Measurements from ENCODE around the gene HDGFL1. TPM values are rescaled to one million over a fixed set of nuclear protein-coding genes. Genes with fewer than 3 reads are reported as not detected.

HDGFL1 gene
- total RNA-seq, 4 donors from 2014 or later = not detected

DNA sequence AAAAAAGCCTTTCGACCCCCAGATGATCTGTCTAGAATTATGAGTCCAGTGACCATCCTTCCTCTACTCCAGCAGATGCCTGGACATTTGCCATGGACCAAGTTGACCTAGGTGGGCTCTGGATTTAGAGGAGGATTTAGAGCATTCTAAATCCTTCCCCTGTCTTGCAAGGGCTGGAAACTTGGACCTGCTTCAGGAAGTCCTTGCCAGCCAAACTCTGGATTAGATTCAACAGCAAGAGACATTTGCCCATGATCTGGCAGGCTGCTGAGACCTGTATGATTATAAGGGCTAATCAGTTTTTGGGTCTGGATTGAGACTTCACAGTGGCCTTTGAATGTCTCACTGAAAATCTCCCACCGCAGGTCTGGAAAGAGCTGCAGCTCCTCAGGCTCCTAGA is 13.1 kb upstream of the HDGFL1 start:
- TF ChIP-seq EP300 (IDR thresholded peaks at IDR 0.05) (no peak), POLR2A (IDR thresholded peaks at IDR 0.05) (no peak)
- TF ChIP-seq, protein P1, sequence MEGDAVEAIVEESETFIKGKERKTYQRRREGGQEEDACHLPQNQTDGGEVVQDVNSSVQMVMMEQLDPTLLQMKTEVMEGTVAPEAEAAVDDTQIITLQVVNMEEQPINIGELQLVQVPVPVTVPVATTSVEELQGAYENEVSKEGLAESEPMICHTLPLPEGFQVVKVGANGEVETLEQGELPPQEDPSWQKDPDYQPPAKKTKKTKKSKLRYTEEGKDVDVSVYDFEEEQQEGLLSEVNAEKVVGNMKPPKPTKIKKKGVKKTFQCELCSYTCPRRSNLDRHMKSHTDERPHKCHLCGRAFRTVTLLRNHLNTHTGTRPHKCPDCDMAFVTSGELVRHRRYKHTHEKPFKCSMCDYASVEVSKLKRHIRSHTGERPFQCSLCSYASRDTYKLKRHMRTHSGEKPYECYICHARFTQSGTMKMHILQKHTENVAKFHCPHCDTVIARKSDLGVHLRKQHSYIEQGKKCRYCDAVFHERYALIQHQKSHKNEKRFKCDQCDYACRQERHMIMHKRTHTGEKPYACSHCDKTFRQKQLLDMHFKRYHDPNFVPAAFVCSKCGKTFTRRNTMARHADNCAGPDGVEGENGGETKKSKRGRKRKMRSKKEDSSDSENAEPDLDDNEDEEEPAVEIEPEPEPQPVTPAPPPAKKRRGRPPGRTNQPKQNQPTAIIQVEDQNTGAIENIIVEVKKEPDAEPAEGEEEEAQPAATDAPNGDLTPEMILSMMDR (IDR thresholded peaks at IDR 0.05) = no peak
- 53 to 63% methylated on average over 2 of the region's 2 CpGs for WGBS, 2 donors (ENCODE audit: low coverage in 1 of 2)
- H3K4me1 ChIP-seq = peaks cover 0 to 31% (median 3%) of the 10 kb centered on the region in 3 donors
- no peak overlapping the region for H3K4me3 ChIP-seq
- no peaks in the 10 kb centered on the region for H3K27me3 ChIP-seq
- ATAC-seq = no peak
- no peaks in the 10 kb centered on the region for H3K36me3 ChIP-seq
- no peaks in the 10 kb centered on the region for H3K9me3 ChIP-seq
- H3K27ac ChIP-seq = no peak overlapping the region

DNA sequence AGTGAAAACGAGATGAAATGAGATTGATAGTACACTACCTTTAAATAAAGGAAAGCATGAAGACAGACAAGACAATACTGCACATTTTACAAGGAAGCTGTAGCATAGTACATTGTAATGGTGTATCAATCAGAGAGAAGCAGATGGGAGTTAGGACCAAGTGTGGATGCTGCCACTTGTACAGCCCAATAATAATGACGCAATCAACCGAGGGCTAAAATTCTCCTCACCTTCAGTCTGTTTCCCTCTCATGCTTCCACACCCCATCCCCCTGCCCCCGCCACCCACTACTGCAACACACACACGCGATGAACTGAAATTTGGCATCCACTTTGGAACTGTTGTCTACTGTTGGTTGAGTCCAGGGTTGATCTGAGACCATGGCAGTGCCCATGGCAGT is 12.4 kb upstream of the HDGFL1 start:
- H3K36me3 ChIP-seq = no peaks in the 10 kb centered on the region
- no peak for TF ChIP-seq POLR2AphosphoS5 (IDR thresholded peaks at IDR 0.05)
- TF ChIP-seq, protein P1 (IDR thresholded peaks at IDR 0.05) = no peak
- no peak for TF ChIP-seq EP300 (IDR thresholded peaks at IDR 0.05)
- TF ChIP-seq POLR2A (IDR thresholded peaks at IDR 0.05) = no peak
- ATAC-seq = no peak
- no peak overlapping the region for H3K4me3 ChIP-seq
- no peak overlapping the region for H3K27ac ChIP-seq
- no peaks in the 10 kb centered on the region for H3K9me3 ChIP-seq
- peaks cover 0 to 31% (median 3%) of the 10 kb centered on the region in 3 donors for H3K4me1 ChIP-seq
- H3K27me3 ChIP-seq = no peaks in the 10 kb centered on the region
- WGBS, 2 donors (ENCODE audit: low coverage in 1 of 2) = 86 to 92% methylated on average over 5 to 6 of the region's 6 CpGs

DNA sequence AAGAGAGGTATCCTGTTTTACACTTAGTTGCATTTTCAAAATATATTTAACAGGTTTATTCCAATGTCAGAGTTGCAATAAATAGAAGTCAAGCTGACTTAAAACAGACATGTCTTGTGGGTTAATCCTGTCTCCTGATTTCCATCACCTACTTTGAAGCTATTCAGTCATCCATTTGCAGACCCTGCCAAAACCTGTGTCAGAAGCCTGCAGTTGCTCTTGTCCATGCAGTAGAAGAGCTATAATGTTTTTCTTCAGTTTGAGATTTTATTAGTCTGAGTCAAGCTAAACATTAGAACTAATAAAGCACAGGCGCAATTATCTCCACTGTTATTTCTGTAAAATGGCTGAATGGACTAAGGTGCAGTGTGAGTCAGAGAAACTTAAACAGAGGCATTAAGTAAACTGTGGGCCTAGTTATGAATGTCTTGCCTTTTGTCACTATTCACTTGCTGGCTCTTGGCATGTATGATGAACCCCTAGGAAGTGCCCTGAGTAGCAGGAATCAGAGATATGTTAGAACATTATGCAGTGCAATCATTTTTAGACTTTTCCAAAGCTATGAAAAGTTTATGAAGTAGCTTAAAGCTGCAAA is 11.0 kb upstream of the HDGFL1 start:
- Histone ChIP-seq H3K27me3 (no peaks in the 10 kb centered on the region), H3K27ac (no peak overlapping the region), H3K4me3 (no peak overlapping the region), H3K36me3 (no peaks in the 10 kb centered on the region), H3K4me1 (peaks cover 0 to 31% (median 3%) of the 10 kb centered on the region in 3 donors), H3K9me3 (no peaks in the 10 kb centered on the region)
- TF ChIP-seq EP300 (IDR thresholded peaks at IDR 0.05) = no peak
- TF ChIP-seq, protein P1 (IDR thresholded peaks at IDR 0.05) = no peak
- WGBS, 2 donors (ENCODE audit: low coverage in 1 of 2) = 15 to 29% methylated on average over 1 of the region's 1 CpG
- ATAC-seq = no peak

DNA sequence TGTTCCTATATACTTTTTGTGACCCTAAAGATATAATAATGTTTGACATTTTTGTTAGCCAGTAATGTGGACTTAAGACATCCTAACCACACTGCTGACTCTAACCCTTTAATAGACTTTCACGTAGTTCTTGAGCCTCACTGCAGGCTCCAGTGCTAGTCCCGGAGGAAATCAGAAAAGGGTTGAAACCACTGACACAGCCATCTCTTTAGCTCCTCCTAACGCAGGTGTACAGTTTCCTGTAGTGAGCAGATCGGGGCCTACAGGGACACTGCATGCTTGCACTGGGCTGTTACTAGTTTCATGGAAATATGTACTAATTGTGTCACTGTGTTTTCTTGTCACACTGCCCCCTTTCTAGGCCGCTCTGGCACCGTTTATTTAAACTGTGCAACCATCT is 512 bp upstream of the HDGFL1 start:
- Histone ChIP-seq H3K27ac (no peak overlapping the region), H3K4me1 (no peaks in the 10 kb centered on the region), H3K9me3 (no peaks in the 10 kb centered on the region), H3K27me3 (no peaks in the 10 kb centered on the region), H3K4me3 (no peak overlapping the region), H3K36me3 (no peaks in the 10 kb centered on the region)
- TF ChIP-seq POLR2A (IDR thresholded peaks at IDR 0.05) (no peak), POLR2AphosphoS5 (IDR thresholded peaks at IDR 0.05) (no peak), EP300 (IDR thresholded peaks at IDR 0.05) (no peak)
- TF ChIP-seq, protein P1 (IDR thresholded peaks at IDR 0.05) = no peak
- WGBS, 2 donors (ENCODE audit: low coverage in 1 of 2) = 97% methylated on average over 4 to 5 of the region's 6 CpGs
- no peak for ATAC-seq

DNA sequence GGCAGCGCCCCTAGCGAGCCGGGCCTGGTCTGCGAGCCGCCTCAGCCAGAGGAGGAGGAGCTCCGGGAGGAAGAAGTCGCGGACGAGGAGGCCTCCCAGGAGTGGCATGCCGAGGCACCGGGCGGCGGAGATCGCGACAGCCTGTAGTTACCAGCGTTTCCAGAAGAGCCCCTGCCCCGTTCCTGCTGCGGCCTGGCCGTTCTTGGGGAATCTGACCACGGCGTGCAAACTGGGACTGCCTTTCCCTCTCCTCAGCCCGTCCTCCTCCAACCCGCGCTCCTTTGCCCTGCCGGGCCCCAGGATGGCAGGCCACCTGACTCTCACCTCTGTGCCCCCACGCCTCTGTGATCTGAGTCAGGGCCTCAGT is 802 bp downstream of the HDGFL1 start:
- no peaks in the 10 kb centered on the region for H3K36me3 ChIP-seq
- 97 to 100% methylated on average over 15 of the region's 26 CpGs for WGBS, 2 donors (ENCODE audit: low coverage in 1 of 2)
- no peak overlapping the region for H3K27ac ChIP-seq
- H3K4me1 ChIP-seq = no peaks in the 10 kb centered on the region
- no peaks in the 10 kb centered on the region for H3K27me3 ChIP-seq
- no peaks in the 10 kb centered on the region for H3K9me3 ChIP-seq
- no peak for ATAC-seq
- TF ChIP-seq POLR2A (IDR thresholded peaks at IDR 0.05) = no peak
- no peak for TF ChIP-seq EP300 (IDR thresholded peaks at IDR 0.05)
- TF ChIP-seq, protein P1 (IDR thresholded peaks at IDR 0.05) = no peak
- no peak for TF ChIP-seq POLR2AphosphoS5 (IDR thresholded peaks at IDR 0.05)
- no peak overlapping the region for H3K4me3 ChIP-seq
